HL-60 (cell line): ENCODE data around the gene ZFP1.

Experiments
- DNase-seq, 2 experiments: peaks; one replicate each; pipeline ENCODE4 v3.0.0-alpha.2; 2010 to 2020; ENCODE audit warnings: low read depth in 1 of 2, low spot score in 1 of 2
- H3K27ac ChIP-seq: fragments of 250-450 bp; sonication (Bioruptor Pico); replicated peaks from 2 replicates; pipeline ENCODE4 v1.5.1; 2020; ENCODE audit warnings: mild to moderate bottlenecking, moderate library complexity
- H3K27me3 ChIP-seq: fragments of 250-450 bp; sonication (Bioruptor Pico); 2 replicates; pipeline ENCODE4 v1.5.1; 2021; ENCODE audit warnings: mild to moderate bottlenecking, moderate library complexity; ENCODE audit not compliant: insufficient read depth, poor library complexity, severe bottlenecking
- H3K4me3 ChIP-seq: replicated peaks from 2 replicates; pipeline ENCODE4 v1.5.1; 2011; ENCODE audit warnings: mild to moderate bottlenecking, control low read depth, low read length; ENCODE audit not compliant: insufficient read depth
- CTCF ChIP-seq: IDR thresholded peaks from one replicate; pipeline ENCODE4 v1.5.1; 2011; ENCODE audit warnings: low read length, control low read depth, inconsistent platforms; ENCODE audit not compliant: insufficient read depth
- GABPA ChIP-seq: IDR thresholded peaks from 2 replicates; pipeline ENCODE4 v1.6.1; 2012; ENCODE audit warnings: low read depth
- POLR2AphosphoS5 ChIP-seq: IDR thresholded peaks from 2 replicates; pipeline ENCODE4 v1.6.1; 2012; ENCODE audit warnings: low read depth
- SPI1 ChIP-seq: IDR thresholded peaks from 2 replicates; pipeline ENCODE4 v1.6.1; 2012; ENCODE audit warnings: low read depth, mild to moderate bottlenecking, borderline replicate concordance
- TF ChIP-seq, protein P1 (sequence below): IDR thresholded peaks from 2 replicates; pipeline ENCODE4 v1.6.1; 2012; ENCODE audit warnings: low read depth; ENCODE audit not compliant: insufficient replicate concordance

The ZFP1 gene

GRCh38 chr16:75138636-75139035 is 9.7 kb upstream of the ZFP1 start:
- TF ChIP-seq SPI1 (no peak), CTCF (no peak), POLR2AphosphoS5 (no peak), GABPA (no peak)
- TF ChIP-seq, protein P1, sequence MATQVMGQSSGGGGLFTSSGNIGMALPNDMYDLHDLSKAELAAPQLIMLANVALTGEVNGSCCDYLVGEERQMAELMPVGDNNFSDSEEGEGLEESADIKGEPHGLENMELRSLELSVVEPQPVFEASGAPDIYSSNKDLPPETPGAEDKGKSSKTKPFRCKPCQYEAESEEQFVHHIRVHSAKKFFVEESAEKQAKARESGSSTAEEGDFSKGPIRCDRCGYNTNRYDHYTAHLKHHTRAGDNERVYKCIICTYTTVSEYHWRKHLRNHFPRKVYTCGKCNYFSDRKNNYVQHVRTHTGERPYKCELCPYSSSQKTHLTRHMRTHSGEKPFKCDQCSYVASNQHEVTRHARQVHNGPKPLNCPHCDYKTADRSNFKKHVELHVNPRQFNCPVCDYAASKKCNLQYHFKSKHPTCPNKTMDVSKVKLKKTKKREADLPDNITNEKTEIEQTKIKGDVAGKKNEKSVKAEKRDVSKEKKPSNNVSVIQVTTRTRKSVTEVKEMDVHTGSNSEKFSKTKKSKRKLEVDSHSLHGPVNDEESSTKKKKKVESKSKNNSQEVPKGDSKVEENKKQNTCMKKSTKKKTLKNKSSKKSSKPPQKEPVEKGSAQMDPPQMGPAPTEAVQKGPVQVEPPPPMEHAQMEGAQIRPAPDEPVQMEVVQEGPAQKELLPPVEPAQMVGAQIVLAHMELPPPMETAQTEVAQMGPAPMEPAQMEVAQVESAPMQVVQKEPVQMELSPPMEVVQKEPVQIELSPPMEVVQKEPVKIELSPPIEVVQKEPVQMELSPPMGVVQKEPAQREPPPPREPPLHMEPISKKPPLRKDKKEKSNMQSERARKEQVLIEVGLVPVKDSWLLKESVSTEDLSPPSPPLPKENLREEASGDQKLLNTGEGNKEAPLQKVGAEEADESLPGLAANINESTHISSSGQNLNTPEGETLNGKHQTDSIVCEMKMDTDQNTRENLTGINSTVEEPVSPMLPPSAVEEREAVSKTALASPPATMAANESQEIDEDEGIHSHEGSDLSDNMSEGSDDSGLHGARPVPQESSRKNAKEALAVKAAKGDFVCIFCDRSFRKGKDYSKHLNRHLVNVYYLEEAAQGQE: no peak
- no peak for DNase-seq
- H3K27ac ChIP-seq: no peak overlapping the region
- no peak overlapping the region for H3K4me3 ChIP-seq
- no peaks in the 10 kb centered on the region for H3K27me3 ChIP-seq

- Histone ChIP-seq H3K27me3 (no peaks in the 10 kb centered on the region), H3K27ac (no peak overlapping the region), H3K4me3 (no peak overlapping the region)
- DNase-seq: no peak
- TF ChIP-seq POLR2AphosphoS5 (no peak), GABPA (no peak), SPI1 (no peak), CTCF (no peak)
- TF ChIP-seq, protein P1: no peak
Measured at GRCh38 chr16:75139498-75139897, 8.8 kb upstream of the ZFP1 start.

DNA sequence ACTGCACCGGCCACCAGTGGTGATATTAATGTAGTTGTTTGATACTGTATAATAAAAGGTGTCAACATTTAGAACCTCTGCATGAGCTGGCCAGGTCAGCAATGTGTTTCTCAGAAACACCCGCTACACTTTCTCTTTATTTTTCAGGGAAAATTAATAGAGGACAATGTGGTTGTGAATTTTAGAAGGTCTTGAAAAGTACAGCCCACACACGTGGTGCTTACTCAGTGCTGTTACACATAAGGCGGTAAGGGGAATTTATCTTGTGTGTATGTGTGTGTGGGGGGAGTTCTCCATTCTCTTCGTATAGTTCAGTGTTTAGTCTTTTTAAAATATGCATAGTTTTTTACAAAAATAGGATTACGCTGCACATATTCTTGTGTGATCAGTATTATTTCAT is 4.4 kb upstream of the ZFP1 start:
- Histone ChIP-seq H3K27me3 (no peaks in the 10 kb centered on the region), H3K4me3 (no peak overlapping the region), H3K27ac (no peak overlapping the region)
- DNase-seq: no peak
- no peak for TF ChIP-seq POLR2AphosphoS5
- TF ChIP-seq GABPA: no peak
- no peak for TF ChIP-seq SPI1
- TF ChIP-seq CTCF: no peak
- TF ChIP-seq, protein P1: no peak
